HL-60 (cell line): ENCODE measurements around the gene ERC2.

Source experiments
- DNase-seq, 2 experiments: peaks; one replicate each; pipeline ENCODE4 v3.0.0-alpha.2; 2010 to 2020; ENCODE audit warnings: low read depth in 1 of 2, low spot score in 1 of 2
- H3K27ac ChIP-seq: fragments of 250-450 bp; sonication (Bioruptor Pico); replicated peaks from 2 replicates; pipeline ENCODE4 v1.5.1; 2020; ENCODE audit warnings: mild to moderate bottlenecking, moderate library complexity
- H3K27me3 ChIP-seq: fragments of 250-450 bp; sonication (Bioruptor Pico); 2 replicates; pipeline ENCODE4 v1.5.1; 2021; ENCODE audit warnings: mild to moderate bottlenecking, moderate library complexity; ENCODE audit not compliant: insufficient read depth, poor library complexity, severe bottlenecking
- H3K4me3 ChIP-seq: replicated peaks from 2 replicates; pipeline ENCODE4 v1.5.1; 2011; ENCODE audit warnings: mild to moderate bottlenecking, control low read depth, low read length; ENCODE audit not compliant: insufficient read depth
- GABPA ChIP-seq: IDR thresholded peaks from 2 replicates; pipeline ENCODE4 v1.6.1; 2012; ENCODE audit warnings: low read depth
- POLR2AphosphoS5 ChIP-seq: IDR thresholded peaks from 2 replicates; pipeline ENCODE4 v1.6.1; 2012; ENCODE audit warnings: low read depth
- REST ChIP-seq: IDR thresholded peaks from 2 replicates; pipeline ENCODE4 v1.6.1; 2012; ENCODE audit warnings: low read depth; ENCODE audit not compliant: insufficient replicate concordance
- SPI1 ChIP-seq: IDR thresholded peaks from 2 replicates; pipeline ENCODE4 v1.6.1; 2012; ENCODE audit warnings: low read depth, mild to moderate bottlenecking, borderline replicate concordance
- TF ChIP-seq, protein P1 (sequence below): IDR thresholded peaks from one replicate; pipeline ENCODE4 v1.5.1; 2011; ENCODE audit warnings: low read length, control low read depth, inconsistent platforms; ENCODE audit not compliant: insufficient read depth

Gene ERC2

DNA sequence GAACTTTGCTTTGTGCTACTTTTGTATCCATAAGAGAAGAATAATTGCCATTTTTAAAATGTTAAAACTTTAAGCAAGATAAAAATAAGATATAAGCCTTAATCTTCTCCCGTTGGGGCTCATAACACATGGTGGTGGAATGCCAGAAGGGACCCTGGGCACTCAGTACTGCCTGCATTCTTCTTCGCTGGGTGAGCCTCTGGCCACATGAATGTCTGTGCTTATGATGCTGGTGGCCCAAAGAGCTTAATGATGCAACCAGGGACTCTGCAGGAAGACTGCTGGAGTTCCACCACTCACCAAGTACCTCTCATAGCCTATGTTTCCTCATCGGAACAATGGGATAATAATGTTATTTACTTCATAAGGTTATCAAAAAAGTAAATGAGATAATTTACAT lies 103.6 kb downstream of the ERC2 start:
- no peak for DNase-seq
- no peak overlapping the region for H3K27ac ChIP-seq
- no peak overlapping the region for H3K4me3 ChIP-seq
- no peak for TF ChIP-seq POLR2AphosphoS5
- TF ChIP-seq GABPA: no peak
- no peak for TF ChIP-seq SPI1
- TF ChIP-seq REST: no peak
- TF ChIP-seq, protein P1, sequence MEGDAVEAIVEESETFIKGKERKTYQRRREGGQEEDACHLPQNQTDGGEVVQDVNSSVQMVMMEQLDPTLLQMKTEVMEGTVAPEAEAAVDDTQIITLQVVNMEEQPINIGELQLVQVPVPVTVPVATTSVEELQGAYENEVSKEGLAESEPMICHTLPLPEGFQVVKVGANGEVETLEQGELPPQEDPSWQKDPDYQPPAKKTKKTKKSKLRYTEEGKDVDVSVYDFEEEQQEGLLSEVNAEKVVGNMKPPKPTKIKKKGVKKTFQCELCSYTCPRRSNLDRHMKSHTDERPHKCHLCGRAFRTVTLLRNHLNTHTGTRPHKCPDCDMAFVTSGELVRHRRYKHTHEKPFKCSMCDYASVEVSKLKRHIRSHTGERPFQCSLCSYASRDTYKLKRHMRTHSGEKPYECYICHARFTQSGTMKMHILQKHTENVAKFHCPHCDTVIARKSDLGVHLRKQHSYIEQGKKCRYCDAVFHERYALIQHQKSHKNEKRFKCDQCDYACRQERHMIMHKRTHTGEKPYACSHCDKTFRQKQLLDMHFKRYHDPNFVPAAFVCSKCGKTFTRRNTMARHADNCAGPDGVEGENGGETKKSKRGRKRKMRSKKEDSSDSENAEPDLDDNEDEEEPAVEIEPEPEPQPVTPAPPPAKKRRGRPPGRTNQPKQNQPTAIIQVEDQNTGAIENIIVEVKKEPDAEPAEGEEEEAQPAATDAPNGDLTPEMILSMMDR: no peak
- no peaks in the 10 kb centered on the region for H3K27me3 ChIP-seq

GRCh38 chr3:56363720-56364119 lies 104.5 kb downstream of the ERC2 start:
- no peaks in the 10 kb centered on the region for H3K27me3 ChIP-seq
- no peak for TF ChIP-seq GABPA
- TF ChIP-seq, protein P1: no peak
- TF ChIP-seq REST: no peak
- no peak for TF ChIP-seq SPI1
- TF ChIP-seq POLR2AphosphoS5: no peak
- no peak for DNase-seq
- H3K27ac ChIP-seq: no peak overlapping the region
- H3K4me3 ChIP-seq: no peak overlapping the region

DNA sequence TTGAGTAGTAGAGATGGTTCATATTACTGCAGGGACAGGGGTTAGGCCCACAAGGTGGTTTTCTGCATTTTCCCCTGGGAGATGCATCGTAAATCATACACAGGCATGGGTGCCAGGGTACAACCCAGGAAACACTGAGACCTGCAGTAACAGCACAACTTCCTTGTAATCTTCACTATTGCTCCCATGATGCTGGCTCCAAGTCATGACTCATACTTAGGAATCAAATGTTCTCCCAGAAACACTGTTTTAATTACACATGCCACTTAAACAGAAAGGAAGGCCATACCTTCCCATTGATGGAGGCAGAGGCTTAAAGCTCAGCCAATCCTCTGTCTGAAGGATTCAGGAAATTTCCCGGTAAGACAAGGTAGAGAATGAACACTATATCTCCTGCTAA lies 106.5 kb downstream of the ERC2 start:
- H3K4me3 ChIP-seq: no peak overlapping the region
- no peaks in the 10 kb centered on the region for H3K27me3 ChIP-seq
- TF ChIP-seq GABPA (no peak), SPI1 (no peak), REST (no peak), POLR2AphosphoS5 (no peak)
- TF ChIP-seq, protein P1: no peak
- no peak overlapping the region for H3K27ac ChIP-seq
- no peak for DNase-seq
